Hematopoietic multipotent progenitor cell treated with erythropoietin and hydrocortisone succinate and interleukin-3 and kit ligand, for 15 days (in vitro differentiated cells): ENCODE data around the gene CNGB1.
"Not testable (repeated sequence)": the region's sequence is repeated elsewhere in the genome, so short reads cannot be mapped to it uniquely, and the experiment has no call there.

Experiments
- DNase-seq: peaks from one replicate; pipeline ENCODE4 v3.0.0-alpha.2; 2015; ENCODE audit warnings: low spot score

Gene CNGB1

GRCh38 chr16:57997176-57997527, 26.2 kb upstream of the CNGB1 start:
- no peak for DNase-seq

GRCh38 chr16:57996406-57997175, 25.7 kb upstream of the CNGB1 start:
- DNase-seq = no peak

- no peak for DNase-seq
These were observed 24.9 kb upstream of the CNGB1 start for GRCh38 chr16:57995721-57996405.

GRCh38 chr16:57994778-57995177, 23.9 kb upstream of the CNGB1 start:
- peak; percentile 42 for DNase-seq

GRCh38 chr16:57994361-57994760, 23.4 kb upstream of the CNGB1 start:
- no peak for DNase-seq

- DNase-seq = no peak
These were observed 23.0 kb upstream of the CNGB1 start for GRCh38 chr16:57993897-57994296.

- DNase-seq = no peak
These were observed 22.5 kb upstream of the CNGB1 start for GRCh38 chr16:57993438-57993837.

- DNase-seq = no peak
These were observed 21.2 kb upstream of the CNGB1 start for GRCh38 chr16:57992084-57992483.

- DNase-seq = no peak
These were observed 20.7 kb upstream of the CNGB1 start for GRCh38 chr16:57991551-57992059.

- no peak for DNase-seq
These were observed 18.0 kb upstream of the CNGB1 start for GRCh38 chr16:57988929-57989328.

- no peak for DNase-seq
These were observed 16.7 kb upstream of the CNGB1 start for GRCh38 chr16:57987441-57988177.

GRCh38 chr16:57986196-57986595, 15.3 kb upstream of the CNGB1 start:
- no peak for DNase-seq

GRCh38 chr16:57985204-57986181, 14.6 kb upstream of the CNGB1 start:
- no peak for DNase-seq

- DNase-seq = peak; percentile 77
These were observed 13.7 kb upstream of the CNGB1 start for GRCh38 chr16:57984443-57985203.

- DNase-seq = no peak
These were observed 11.5 kb upstream of the CNGB1 start for GRCh38 chr16:57982385-57982784.

GRCh38 chr16:57981636-57982035, 10.7 kb upstream of the CNGB1 start:
- no peak for DNase-seq

- no peak for DNase-seq
These were observed 8.2 kb upstream of the CNGB1 start for GRCh38 chr16:57979006-57979585.

- DNase-seq = not testable (repeated sequence)
These were observed 7.1 kb upstream of the CNGB1 start for GRCh38 chr16:57978070-57978465.

GRCh38 chr16:57977418-57978069, 6.6 kb upstream of the CNGB1 start:
- no peak for DNase-seq

- DNase-seq = peak; percentile 52
These were observed 5.4 kb upstream of the CNGB1 start for GRCh38 chr16:57976331-57976796.
